ENCODE data around the gene LRRC14B.
"Not testable (repeated sequence)": the region's sequence is repeated elsewhere in the genome, so short reads cannot be mapped to it uniquely, and the experiment has no call there.

The LRRC14B gene

DNA sequence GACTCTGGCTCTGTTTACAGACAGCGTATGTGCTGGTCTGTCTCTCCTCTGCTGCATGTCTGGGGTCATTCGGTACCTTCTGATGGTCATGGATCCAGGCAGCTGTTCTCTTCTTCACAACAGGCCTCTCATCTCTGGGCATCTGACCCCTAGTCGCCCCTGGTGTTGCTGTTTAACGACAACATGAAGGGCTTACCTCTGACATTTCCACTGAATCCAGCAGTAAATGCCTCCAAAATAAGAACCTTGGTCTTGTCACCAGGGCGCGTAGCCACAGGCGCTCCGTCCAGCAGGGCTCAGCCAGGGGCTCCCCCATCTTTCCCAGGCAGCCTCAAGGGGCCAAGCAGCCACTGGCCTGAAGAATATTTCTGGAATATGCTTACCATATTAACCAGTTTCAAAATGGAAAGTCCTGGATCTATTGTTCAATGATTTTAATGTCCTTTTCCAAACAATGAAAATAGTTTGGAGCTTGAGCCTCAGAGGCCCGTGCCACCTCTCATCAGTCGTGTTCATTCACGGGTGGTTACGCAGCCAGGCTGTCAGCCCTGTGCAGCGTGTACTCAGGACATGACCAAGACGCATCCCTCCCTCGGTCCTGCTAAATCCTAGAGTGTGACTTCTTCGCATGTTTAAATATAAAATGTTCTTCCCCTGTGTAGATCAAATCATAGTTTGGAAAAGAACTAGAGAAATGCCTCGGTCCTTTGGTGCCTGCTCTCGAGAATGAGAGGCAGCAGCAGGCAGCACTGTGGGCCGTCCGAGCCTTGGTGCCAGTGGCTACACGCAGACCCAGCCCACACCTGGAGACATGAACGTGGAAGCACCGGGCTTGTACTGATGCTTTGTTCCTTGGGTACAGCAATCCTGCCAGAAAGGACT lies 30.1 kb upstream of the LRRC14B start:
- DNase-seq, result no peak

DNA sequence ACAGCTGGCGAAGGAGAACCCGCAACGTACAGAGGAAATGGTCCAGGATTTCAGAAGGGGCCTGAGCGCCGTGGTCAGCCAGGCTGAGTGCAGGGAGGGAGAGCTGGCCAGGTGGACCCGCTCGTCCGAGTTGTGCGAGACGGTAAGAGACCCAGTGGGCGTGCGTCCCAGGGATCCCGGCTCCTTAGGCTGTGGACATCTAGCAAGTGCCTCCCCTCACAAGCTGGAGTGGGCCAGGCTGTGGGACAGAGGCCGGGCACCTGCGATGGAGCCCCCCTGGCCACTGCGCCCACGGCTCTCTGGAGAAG lies 29.5 kb upstream of the LRRC14B start:
- no peak for DNase-seq

DNA sequence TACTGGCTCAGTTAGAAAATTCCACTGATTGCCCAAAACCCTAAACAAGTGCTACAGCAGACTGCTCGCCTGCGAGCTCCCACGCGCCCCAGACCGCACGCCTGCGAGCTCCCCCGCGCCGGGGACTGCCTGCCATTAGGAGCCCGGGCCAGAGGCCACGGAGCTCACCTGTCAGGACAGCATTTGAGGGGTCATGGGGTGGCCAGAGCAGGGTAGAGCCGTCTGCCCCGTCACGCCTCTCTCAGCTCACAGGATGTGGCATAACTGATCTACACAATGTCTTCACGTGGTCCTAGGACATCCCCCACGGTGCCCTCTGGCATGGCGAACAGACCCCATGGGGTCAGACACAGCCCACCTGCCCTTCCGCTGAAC lies 29.1 kb upstream of the LRRC14B start:
- DNase-seq, result no peak

DNA sequence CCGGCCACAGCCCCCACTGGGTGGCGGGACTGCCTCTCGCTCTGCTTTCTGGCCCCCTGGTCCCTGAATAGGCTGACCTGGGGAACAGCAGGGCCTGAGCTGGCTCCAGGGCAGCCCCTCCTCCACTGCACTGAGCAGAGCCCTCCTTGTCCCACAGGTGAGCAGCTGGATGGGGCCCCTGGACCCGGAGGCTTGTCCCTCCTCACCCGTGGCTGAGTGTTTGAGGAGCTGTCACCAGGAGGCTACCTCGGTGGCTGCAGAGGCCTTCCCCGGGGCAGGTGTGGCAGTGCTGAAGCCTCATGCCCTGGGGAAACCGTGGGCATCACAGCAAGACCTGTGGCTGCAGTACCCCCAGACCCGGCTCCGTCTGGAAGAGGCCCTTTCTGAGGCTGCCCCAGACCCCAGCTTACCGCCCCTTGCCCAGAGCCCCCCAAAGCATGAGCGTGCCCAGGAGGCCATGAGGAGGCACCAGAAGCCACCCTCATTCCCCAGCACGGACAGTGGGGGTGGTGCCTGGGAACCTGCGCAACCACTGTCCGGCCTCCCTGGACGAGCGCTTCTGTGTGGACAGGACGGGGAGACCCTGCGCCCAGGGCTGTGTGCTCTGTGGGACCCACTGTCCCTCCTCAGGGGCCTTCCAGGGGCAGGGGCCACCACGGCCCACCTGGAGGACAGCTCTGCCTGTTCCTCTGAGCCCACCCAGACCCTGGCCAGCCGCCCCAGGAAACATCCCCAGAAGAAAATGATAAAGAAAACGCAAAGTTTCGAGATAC lies 28.5 kb upstream of the LRRC14B start:
- DNase-seq, result no peak

DNA sequence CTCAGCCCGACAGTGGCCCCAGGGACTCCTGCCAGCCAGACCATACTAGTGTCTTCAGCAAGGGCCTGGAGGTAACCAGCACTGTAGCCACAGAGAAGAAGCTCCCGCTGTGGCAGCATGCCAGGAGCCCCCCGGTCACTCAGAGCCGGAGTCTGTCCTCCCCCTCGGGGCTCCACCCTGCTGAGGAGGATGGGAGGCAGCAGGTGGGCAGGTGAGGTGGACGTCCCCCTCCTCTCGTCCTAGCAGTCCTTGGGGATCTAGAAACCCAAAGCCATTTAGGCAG lies 28.0 kb upstream of the LRRC14B start:
- no peak for DNase-seq

DNA sequence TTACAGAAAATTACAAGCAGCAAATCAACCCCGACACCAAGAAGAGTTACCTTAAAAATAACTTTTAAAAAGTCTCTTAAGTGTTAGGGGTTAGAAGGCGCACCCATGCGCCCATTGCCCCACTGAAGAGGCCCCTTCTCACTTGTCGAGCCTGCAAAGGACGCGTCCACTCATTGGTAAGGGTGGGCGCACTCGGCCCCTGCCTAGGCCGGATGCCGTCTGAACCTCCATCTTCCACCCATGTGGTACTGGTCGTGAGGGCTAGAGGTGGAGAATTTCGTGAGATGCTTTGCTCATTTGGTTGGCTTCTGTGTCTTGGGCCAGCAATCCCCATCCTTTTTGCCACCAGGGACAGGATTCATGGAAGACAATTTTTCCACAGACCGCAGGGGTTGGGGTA lies 27.5 kb upstream of the LRRC14B start:
- DNase-seq, result no peak

DNA sequence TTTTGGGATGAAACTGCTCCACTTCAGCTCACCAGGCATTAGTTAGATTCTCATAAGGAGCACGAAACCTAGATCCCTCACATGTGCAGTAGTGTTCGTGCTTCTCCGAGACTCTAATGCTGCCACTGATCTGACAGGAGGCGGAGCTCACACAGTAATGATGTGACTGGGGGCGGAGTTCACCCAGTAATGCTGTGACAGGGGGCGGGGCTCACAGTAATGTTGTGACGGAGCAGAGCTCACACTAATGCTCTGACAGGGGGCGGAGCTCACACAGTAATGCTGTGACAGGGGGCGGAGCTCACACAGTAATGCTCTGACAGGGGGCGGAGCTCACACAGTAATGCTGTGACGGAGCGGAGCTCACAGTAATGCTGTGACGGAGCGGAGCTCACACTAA lies 27.1 kb upstream of the LRRC14B start:
- no peak for DNase-seq

DNA sequence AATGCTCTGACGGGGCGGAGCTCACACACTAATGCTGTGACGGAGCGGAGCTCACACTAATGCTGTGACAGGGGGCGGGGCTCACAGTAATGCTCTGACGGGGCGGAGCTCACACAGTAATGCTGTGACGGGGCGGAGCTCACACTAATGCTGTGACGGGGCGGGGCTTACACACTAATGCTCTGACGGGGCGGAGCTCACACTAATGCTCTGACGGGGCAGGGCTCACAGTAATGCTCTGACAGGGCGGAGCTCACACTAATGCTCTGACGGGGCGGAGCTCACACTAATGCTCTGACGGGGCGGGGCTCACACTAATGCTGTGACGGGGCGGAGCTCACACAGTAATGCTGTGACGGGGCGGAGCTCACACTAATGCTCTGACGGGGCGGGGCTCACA lies 26.5 kb upstream of the LRRC14B start:
- not testable (repeated sequence) for DNase-seq

DNA sequence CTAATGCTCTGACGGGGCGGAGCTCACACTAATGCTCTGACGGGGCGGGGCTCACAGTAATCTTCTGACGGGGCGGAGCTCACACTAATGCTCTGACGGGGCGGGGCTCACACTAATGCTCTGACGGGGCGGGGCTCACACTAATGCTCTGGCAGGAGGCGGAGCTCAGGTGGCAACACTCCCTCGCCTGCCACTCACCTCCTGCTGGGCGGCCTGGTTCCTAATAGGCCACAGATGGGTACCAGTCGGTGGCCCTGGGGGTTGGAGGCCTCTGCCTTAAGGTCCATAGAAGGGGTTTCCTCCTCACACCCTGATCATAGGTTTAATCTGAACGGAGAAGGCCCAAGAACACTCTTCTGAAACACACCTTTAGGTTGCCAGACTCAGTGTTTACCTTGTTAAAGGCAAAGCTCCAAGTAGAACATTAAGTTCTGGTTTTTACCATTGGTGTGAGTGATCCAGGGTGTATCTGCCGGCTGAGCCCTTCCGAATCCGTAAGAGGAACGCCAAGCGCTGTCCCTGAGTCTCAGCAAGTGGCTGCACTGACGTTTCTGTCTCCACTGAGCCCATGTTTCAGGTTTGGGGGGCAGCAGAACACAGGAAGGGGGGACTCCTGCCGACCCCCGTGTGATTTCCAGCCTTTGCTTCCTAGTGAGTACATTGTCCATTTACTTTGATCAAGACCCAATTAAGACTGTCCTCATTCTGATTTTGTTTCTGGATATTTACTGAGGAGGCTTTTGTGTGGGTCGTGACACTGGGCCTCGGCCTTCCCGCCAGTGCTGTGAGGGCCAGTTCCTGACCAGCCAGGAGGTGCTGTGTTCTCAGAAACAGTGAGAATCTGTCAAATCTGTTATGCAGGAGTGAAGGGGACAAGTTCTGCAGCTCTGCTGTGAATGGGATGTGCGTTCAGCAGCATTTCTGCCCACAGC lies 24.6 kb upstream of the LRRC14B start:
- DNase-seq, result no peak

DNA sequence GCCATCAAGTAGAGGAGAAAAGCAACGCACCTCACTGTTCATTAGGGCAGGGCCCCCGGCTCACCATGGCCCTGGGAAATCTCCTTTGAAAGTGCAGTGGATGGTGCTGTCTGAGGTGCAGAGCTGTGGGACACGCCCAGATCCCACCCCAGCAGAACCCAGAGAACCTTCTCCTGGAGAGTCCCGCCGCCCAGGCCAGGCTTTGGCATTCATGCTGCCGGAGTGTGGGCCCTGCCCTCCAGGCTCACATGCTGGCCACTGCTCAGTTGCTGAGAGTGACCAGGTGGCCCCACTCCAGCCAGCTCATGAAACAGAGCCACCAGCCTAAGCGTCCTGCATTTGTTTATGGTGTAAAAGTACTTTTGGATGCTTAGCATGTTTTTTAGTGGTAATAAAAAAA lies 23.8 kb upstream of the LRRC14B start:
- DNase-seq, result no peak

DNA sequence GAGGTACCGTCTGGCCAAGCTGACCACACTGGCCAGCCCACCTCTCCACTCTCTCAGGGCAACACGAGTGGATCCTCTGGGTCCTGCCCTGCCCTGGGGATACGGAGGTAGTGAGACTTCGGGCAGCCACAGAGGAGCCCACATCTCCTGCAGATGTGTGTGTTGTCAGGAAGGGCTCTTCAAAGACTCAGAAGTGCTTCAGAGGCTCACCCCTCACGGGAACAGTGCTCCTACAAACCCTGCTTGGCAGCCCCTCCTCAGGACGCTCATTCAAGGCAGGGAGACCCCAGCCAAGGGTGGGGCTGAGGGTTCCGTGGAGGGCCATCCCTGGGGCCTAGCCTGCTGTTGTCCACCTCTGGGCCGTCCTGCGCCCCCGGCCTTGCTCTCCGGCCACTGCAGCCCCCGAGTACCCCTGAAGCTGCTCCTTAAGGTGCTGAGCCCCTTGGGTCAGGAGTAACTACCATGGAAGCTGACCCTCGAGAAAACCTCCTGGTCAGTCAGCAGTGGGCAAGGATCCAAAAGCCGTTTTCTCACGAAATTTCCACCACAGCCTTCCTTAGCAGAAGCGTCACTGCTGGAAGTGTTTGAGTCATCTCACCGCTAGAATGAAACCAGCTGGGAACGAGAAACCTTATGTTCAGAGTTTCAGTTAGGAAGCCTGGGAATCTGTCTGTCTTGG lies 23.2 kb upstream of the LRRC14B start:
- no peak for DNase-seq

DNA sequence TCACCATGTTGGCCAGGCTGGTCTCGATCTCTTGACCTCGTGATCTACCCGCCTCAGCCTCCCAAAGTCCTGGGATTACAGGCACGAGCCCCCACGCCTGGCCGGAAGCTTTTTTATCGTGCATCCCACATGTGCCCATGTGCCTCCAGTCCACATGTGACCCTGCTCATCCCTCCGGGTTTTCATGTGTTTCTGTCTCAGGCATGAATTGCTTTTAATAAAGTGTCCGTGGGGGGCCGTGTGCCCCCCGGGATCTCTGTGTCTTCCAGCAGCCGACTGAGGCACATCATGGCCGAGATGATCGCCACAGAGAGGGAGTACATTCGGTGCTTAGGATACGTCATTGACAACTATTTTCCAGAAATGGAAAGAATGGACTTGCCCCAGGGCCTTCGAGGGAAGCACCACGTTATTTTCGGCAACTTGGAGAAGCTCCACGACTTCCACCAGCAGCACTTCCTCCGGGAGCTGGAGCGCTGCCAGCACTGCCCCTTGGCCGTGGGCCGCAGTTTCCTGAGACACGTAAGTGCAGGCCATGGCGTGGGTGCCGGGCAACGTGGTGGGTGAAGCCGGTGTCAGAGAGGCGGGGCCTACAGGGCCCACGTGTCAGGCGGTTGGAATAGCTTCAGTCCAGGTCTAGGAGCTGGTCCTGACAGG lies 22.1 kb upstream of the LRRC14B start:
- DNase-seq, result peak; percentile 61 to 77

DNA sequence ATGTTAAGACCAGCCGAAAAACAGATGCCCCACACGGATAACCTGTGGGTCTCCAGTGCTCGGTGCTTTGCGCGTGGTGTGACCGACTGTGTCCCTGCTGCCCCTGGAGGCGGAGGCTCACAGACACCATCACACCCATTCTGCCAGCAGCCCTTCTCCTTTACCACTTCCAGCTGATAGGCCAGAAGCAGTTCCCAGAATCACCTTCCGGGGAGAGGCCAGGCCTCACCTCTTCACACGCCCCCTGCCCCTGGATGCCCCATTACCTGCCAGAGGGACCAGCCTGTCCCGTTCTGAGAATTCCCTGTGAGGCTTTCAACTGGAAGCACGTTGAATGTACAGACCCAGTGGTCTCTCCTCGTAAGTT lies 21.6 kb upstream of the LRRC14B start:
- no peak for DNase-seq

DNA sequence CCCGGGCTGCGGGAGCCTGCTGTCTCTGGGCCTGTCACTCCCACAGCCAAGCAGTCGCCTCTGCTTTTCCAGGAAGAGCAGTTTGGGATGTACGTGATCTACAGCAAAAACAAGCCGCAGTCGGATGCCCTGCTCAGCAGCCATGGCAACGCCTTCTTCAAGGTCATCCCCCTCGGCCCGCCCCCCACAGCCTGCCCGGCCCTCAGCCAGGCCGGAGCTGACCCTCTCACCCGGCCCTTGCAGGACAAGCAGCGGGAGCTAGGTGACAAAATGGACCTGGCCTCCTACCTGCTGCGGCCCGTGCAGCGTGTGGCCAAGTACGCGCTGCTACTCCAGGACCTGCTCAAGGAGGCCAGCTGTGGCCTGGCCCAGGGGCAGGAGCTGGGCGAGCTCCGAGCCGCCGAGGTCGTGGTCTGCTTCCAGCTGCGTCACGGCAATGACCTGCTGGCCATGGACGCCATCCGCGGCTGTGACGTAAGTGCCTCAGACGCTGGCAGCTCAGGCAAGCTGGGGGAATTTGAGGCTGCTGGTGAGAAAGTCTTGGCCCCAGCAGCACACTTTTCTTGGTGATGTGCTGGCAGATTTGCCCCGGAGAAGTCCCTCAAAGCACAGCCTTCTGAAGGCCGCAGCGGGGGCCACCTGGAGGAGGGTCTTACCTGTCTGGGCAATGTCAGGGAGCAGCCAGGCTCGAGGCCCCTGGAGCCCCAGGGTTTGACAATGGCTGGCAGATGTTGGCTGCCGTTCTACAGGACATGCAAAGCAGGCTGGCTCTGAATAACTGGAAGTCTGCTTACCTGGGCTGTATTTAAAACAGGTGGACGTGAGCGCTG lies 20.1 kb upstream of the LRRC14B start:
- no peak for DNase-seq

DNA sequence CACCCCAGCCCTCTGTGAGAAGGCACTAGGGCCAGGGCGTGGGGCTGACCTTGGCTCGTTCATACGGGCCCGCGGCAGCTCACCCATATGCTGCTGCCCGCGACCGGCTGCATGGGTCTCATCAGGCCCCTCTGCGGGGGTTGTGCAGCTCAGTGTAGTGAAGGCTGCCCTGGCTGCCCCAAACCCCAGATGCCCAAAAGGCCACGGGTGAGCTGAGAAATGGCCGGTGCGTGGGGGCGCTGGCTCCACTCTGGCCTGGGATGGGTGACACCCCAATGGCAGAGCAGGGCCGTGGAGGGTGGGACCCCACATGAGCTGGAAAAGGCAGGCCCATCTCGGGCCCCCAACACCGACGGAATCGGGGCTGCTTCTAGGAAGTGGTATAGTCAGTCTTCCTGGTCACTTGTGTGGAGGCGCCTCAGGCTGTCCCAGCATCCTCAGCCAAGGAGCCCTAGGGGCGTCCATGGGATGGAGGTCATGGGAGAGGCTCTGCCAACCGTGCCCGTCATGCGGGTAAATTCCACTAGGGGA lies 19.4 kb upstream of the LRRC14B start:
- DNase-seq, result no peak

DNA sequence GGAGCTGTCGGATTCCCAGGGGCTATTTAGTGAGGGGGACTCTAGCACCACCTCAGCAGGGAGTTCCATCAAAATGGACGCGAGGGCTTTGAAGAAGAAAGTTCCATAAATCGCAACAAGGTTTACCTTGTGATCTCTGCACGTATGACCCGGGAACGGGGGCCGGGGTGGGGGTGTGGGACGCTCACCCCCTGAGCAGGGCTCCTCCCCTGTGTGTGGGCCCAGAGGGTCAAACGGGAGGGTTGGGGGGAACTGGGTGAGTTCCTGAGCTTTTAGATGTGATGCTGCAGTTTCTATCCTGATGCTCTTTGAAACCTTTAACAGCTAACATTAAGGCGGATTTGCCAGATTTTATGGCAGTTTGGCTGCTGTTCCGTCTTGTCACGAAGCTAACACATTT lies 18.9 kb upstream of the LRRC14B start:
- DNase-seq, result no peak

DNA sequence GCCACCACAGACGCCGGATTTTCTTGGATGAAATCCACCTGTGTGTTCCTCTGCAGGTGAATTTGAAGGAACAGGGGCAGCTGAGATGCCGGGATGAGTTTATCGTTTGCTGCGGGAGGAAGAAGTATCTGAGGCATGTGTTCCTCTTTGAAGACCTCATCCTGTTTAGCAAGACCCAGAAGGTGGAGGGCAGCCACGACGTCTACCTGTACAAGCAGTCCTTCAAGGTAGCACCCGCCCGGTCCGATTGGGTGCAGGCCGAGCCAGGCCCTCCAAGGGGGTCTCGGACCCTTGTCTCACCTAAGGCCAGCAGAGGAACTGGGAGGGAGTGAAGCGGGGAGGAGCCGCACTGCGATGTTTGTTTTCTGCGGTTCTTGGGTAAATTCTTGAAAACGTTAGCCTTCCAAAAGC lies 18.4 kb upstream of the LRRC14B start:
- DNase-seq, result no peak

DNA sequence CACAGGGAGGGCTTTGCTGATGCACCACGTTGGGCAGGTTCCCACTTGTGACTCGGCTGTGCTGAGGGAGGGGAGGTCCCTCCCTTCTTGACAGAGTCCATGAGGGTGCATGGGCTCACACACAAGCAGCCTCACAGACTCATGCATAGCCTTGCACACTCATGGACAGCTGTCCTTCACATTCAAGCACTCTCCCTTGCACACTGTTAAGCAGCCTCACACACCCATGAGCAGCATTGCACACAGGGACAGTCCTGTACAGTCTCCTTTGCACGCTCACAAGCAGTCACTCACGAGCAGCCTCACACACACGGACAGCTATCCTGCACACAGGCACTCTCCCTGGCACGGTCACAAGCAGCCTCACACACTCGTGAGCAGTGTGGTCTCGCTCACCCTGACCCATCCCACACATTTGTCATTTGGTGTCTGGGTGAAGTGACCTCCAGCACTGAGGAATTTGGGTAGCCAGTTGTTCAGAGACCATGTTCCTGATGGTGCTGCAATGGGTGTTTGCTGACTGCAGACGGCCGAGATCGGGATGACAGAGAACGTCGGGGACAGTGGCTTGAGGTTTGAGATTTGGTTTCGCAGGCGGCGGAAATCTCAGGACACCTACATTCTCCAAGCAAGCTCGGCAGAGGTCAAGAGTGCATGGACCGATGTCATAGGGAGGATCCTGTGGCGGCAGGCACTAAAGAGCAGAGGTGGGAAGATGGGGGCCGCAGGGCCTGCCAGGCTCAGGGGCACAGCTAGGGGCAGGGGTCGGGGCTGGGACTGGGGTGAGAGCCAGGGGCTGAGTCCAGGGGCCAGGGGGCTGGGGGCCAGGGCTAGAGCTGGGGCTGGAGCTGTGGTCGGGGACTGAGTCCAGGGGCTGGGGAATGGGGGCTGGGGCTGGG lies 17.7 kb upstream of the LRRC14B start:
- no peak for DNase-seq

DNA sequence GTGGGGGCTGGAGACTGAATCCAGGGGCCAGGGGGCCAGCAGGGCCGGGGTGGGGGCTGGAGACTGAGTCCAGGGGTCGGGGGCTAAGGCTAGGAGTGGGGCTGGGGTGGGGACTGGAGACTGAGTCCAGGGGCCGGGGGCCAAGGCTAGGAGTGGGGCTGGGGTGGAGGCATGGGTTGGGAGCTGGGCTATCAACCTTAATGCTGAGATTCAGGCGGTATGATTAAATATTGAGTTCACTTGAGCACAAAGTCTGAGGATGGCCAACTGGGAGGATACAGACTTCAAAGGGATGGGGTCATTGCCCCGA lies 17.0 kb upstream of the LRRC14B start:
- DNase-seq, result no peak

DNA sequence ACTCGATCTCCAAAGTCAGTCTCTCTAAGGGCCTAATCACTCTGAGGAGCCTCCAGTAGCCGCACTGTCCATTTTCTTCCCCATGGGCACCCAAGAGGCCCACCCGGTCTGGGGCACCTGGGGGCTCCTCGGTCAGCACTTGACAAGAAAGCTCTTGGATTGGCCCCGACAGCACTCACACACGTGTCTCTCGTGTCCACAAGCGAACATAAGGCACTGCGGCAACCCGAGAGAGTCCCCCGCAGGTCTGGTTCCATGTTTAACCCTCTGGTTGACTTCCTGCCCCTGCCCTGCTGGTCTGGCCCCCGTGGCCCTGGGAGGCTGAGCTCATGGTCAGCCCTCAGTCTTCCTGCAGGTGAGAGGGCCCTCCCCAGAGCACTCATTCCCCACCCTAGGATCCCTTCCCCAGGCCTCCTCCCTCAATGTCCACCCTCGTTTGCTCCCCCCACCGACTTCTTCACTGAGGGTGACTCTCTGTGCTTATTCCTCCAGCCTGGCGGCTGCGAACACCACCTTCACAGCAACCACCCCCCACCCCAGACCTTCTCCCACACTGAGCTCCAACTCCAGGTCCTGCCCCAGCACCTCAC lies 16.3 kb upstream of the LRRC14B start:
- no peak for DNase-seq
